Stimulated activated CD8-positive, alpha-beta memory T cell treated with anti-CD3 and anti-CD28 coated beads, Interleukin-2, amount 100 ng/mL, for 48 hours (primary cell): ENCODE measurements around the gene PIK3CD.
"Not testable (repeated sequence)": the region's sequence is repeated elsewhere in the genome, so short reads cannot be mapped to it uniquely, and the experiment has no call there.

Experiments used
- DNase-seq, 2 donors: peaks; one replicate each; pipeline ENCODE4 v3.0.0-alpha.2; 2020; ENCODE audit warnings: low read depth in 2 of 2

The PIK3CD gene

DNA sequence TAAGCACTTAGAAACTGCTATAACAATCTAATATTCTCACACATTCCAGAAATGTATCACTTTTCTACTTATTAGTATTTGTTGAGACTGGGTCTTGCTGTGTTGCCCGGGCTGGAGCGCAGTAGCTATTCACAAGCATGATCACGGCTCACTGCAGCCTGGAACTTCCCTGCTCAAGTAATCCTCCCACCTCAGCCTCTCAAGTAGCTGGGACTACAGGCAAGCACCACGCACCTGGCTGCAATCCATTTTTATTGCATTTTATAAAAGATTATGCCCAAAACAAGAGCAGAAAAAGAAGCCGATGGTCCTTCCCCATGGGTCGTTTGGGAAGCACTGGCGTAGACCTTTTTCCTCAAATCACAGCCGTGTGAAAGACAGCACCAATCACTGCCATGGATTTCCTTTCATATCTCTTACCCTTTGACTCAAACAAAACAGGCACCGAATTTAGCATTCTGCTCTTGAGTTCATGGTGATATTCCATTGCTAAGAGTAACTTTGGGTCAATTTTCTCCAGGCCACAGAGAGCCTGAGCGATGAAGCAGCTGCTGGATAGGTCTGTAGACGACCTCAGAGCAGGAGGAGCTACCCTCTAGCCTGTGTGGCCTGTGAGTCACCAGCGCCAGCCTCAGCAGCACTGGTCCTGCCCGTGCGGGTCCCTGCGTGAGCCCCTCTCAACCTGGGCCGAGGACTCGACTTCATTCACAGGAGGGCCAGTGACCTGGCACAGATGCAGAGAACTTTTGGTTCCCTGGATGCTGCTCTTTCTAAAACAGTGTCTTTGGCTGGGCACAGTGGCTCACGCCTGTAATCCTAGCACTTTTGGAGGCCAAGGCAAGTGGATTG, 80.8 kb downstream of the PIK3CD start:
- no peak for DNase-seq

- DNase-seq, result no peak
These were observed 81.7 kb downstream of the PIK3CD start for GRCh38 chr1:9733160-9733789.

GRCh38 chr1:9735800-9736199, 84.3 kb downstream of the PIK3CD start:
- no peak for DNase-seq

DNA sequence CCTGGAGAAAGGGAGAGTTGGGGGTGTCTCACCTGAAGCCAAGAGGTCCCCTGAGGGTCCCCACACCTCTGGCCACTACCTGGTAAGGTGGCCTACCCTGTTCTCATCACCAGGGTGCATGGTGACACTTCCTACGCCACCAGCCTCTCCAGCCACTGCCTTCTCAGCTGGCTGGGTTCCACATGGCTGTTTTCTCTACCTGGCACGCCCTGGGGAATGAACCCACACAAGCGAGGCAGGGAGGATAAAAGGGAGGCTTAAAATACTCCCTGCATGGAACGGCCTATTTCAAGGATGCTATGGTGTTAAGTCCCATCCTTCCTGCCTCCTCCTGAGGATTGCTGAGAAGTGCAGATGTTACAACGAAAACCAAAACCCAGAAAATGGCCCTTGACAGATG, 84.7 kb downstream of the PIK3CD start:
- no peak for DNase-seq

GRCh38 chr1:9737057-9737456, 85.5 kb downstream of the PIK3CD start:
- no peak for DNase-seq

DNA sequence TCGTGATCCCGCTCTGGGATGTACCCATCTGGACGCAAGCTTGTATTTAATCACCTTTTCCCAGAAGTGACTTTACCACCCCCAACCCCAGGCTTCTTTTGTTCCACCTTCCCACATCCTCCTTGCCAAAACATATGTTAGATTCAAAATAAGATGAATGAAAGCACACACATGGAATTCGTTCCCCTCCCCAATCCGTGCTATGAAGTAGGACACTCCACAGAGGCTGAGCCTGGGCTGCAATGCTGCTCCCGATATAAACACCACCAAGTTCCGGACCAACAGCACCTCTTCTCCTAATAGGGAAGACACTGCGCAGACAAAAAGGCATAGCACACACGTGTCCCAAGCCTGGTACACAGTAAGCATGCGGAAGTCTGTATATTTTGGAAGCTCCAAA, 86.1 kb downstream of the PIK3CD start:
- DNase-seq, result no peak

- no peak for DNase-seq
These were observed 92.7 kb downstream of the PIK3CD start for GRCh38 chr1:9744106-9744799.

DNA sequence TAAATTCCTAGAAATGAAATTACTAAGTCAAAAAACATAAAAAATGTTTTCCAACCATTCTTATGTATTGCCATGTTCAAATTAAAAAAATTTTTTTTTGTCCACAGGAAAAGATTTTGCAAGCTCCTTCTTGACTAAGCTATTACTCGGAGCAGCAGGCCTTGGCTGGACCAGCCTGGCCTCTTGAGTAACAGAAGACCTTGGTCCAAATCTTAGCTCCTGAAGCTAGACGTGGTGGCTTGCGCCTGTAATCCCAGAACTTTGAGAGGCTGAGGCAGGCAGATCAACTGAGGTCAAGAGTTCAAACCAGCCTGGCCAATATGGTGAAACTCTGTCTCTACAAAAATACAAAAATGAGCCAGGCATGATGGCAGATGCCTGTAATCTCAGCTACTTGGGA, 94.7 kb downstream of the PIK3CD start:
- DNase-seq, result no peak

DNA sequence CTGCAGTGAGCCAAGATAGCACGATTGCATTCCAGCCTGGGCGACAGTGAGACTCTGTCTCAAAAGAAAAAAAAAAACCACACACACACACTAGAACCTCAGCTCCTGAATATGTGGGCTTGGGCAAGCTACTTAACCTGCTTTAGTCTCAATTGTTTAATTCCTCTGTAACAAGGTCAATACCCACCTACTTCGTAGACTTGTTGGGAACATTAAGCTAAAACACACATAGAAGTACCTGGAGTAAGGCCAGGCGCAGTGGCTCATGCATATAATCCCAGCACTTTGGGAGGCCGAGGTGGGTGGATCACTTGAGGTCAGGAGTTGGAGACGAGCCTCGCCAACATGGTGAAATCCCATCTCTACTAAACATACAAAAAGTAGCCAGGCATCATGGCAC, 95.1 kb downstream of the PIK3CD start:
- no peak for DNase-seq

DNA sequence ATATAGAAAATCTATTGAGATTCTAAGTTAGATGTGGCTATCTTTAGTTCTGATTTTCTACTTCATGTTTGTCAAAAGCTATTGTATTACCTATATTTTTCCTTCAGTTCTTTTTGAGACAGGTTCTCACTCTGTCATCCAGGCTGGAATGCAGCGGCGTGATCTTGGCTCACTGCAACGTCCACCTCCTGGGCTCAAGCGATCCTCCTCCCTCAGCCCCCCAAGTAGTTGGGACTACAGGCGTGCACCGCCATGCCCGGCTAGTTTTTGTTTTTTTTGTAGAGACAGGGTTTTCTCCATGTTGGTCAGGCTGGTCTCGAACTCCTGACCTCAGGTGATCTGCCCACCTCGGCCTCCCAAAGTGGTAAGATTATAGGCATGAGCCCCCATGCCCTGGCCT, 96.9 kb downstream of the PIK3CD start:
- DNase-seq, result not testable (repeated sequence)

GRCh38 chr1:9749361-9749760, 97.8 kb downstream of the PIK3CD start:
- no peak for DNase-seq

DNA sequence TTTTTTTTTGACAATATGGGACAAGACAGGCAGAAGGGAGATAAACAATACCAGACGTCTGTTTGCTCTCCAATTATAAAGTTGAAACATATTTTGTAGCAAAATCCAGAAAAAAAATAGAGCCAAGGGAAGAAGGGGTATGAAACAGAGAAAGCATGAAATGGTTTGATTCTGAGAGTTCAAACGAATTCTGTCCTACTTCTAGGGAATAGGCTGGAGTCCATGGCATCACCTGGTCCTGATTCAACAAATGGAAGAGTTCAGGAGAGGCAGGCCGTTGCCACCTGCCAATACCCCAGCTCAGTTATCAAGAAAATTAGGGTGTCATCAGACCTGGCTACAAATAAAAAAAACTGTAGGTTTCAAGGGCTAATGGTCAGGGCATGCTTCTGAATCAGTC, 100.4 kb downstream of the PIK3CD start:
- no peak for DNase-seq

GRCh38 chr1:9753121-9753531, 101.6 kb downstream of the PIK3CD start:
- no peak for DNase-seq

- DNase-seq, result no peak
These were observed 104.0 kb downstream of the PIK3CD start for GRCh38 chr1:9755441-9755995.

- DNase-seq, result no peak
These were observed 107.1 kb downstream of the PIK3CD start for GRCh38 chr1:9758559-9759121.

DNA sequence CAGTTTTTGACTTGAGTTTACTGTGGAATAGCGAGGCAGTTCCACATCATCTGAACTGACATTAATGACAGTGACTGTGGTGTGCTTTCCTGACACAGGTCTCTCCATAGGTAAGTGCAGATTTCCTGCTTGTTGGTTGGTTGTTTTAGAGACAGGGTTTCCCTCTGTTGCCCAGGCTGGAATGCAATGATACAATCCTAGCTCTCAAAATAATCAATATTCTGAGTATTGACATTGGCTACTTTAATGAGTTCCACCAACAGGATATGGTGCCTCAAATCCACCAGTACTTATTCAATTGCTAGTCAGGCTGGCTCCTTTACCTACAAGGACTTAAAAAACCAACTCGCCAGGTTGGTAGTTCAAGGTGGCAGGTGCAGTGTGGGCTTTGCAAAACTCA, 108.4 kb downstream of the PIK3CD start:
- no peak for DNase-seq

GRCh38 chr1:9760824-9761223, 109.3 kb downstream of the PIK3CD start:
- no peak for DNase-seq

- no peak for DNase-seq
These were observed 110.3 kb downstream of the PIK3CD start for GRCh38 chr1:9761855-9762254.

DNA sequence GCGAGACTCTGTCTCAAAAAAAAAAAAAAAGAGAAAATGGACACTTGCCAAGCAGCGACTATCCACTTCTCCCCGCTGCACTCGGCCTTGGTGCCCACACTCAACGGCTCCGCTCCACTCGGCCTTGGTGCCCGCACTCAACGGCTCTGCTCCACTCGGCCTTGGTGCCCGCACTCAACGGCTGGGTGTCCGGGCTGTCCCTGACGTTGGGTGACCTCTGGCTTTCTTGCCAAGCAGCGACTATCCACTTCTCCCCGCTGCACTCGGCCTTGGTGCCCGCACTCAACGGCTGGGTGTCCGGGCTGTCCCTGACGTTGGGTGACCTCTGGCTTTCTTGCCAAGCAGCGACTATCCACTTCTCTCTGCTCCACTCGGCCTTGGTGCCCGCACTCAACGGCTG, 110.9 kb downstream of the PIK3CD start:
- DNase-seq, result not testable (repeated sequence)

DNA sequence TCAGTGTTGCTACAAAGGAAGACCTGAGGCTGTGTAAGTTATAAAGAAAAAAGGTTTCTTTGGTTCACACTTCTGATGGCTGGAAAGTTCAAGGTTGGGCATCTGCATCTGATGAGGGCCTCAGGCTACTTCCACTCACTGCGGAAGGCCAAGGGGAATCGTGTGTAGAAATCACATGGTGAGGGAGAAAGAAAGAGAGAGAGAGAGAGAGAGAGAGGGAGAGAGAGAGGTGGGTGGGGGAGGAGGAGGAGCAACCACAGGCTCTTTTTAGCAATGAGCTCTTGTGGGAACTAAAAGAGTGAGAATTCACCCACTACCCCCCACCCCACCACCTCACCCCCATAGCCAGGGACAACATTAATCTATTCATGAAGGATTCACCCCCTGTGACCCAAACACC, 112.4 kb downstream of the PIK3CD start:
- DNase-seq, result no peak

DNA sequence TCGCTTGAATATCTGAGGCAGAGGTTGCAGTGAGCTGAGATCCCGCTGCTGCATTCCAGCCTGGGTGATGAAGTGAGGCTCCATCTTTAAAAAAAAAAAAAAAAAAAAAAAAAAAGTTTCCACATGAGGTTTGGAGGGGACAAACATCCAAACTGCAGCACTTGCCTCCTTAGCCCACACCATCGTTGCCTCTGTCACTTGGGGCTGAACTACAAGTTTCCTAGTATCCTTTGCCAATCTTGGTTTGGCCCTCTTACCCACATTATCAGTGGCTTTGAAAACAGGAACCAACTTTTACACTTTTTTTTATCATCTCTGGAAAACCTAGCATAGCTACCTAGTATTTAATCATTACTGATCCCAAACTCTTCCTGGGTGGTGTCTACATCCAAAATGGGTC, 113.0 kb downstream of the PIK3CD start:
- DNase-seq, result no peak

DNA sequence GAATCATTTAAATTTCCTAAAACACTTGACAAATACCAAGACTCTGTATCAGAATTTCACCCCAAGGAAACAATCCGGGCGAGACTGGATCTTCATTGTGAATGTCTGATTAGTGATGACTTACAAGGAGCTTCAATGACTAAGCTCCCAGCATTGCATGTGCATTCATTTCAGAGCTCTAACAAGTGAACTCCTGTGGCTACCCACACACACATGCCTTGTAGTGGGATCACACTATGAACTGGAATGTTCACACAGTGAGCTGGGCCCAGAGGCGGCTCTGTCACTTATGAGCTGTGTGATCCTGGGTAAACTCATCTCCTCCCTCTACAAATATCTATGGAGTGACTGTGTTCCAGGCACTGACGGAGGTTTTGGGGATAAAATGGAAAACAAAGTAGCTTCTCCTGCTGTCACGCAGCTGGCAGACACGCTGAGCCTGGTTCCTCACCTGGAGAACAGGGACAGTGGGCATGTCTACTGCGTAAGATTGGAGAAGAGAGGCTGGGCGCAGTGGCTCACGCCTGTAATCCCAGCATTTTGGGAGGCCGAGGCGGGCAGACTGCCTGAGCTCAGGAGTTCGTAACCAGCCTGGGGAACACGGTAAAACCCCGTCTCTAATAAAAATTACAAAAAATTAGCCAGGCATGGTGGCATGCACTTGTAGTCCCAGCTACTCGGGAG, 115.4 kb downstream of the PIK3CD start:
- no peak for DNase-seq
